GM12878 (cell line): Measurements from ENCODE around the gene MEIKIN. TPM values are rescaled to one million over a fixed set of nuclear protein-coding genes. Genes with fewer than 3 reads are reported as not detected.

Source experiments
- ATAC-seq: fragments of 200-7000 bp; cut with Tn5 transposase; 3 replicates; pipeline ENCODE4 v1.9.1; 2020; ENCODE audit warnings: mild to moderate bottlenecking, moderate library complexity
- BruUV-seq: library from RNA; stranded (reverse); fragments of 400-500 nt; replicated peaks from 2 replicates; lab custom pipeline; 2021; lab: Mats Ljungman, UMichigan
- CTCF ChIA-PET: fragments of 300-600 bp; sonication (Branson Sonifier 250); formaldehyde crosslinking; extraction: SDS; loops from one replicate; lab custom pipeline; 2021; ENCODE audit warnings: inconsistent platforms; lab: Yijun Ruan, JAX
- POLR2A ChIA-PET: fragments of 350-600 bp; formaldehyde crosslinking; extraction: SDS; loops from one replicate; lab custom pipeline; 2021; ENCODE audit warnings: inconsistent platforms; lab: Charles Lee
- RAD21 ChIA-PET: fragments of 300-600 bp; sonication (Branson Sonifier 250); formaldehyde crosslinking; loops from one replicate; lab custom pipeline; 2023; ENCODE audit warnings: antibody characterized with exemption; ENCODE audit not compliant: unreplicated experiment; lab: Charles Lee
- SMC1A ChIA-PET: fragments of 300-600 bp; sonication (Branson Sonifier 250); formaldehyde crosslinking; loops from one replicate; lab custom pipeline; 2023; ENCODE audit not compliant: unreplicated experiment, uncharacterized antibody; lab: Charles Lee
- DNase-seq: peaks from one replicate; pipeline ENCODE4 v3.0.0-alpha.2; 2011; ENCODE audit warnings: low read depth, low spot score
- FAIRE-seq: peaks from 3 replicates; lab custom pipeline; 2011; peaks lifted over from hg19 to GRCh38; lab: Jason Lieb, UNC
- H2AFZ ChIP-seq: 2 replicates; pipeline ENCODE4 v1.6.0; 2011; ENCODE audit warnings: low read depth, low read length, control low read depth; ENCODE audit not compliant: control insufficient read depth
- H3K27ac ChIP-seq: 2 replicates; pipeline ENCODE4 v1.5.1; 2011; ENCODE audit warnings: control low read depth; ENCODE audit not compliant: control insufficient read depth, insufficient read depth
- H3K27me3 ChIP-seq, 2 experiments: replicated peaks in 1 of 2; 2 replicates each; pipeline versions ENCODE4 v1.6.0 to v1.6.1; 2011; ENCODE audit warnings: low read length in 1 of 2; ENCODE audit not compliant: control insufficient read depth in 2 of 2, insufficient read depth in 2 of 2
- H3K36me3 ChIP-seq, 2 experiments: 2 replicates each; pipeline ENCODE4 v1.5.1; 2011; ENCODE audit warnings: low read length in 1 of 2; ENCODE audit not compliant: control insufficient read depth in 2 of 2, insufficient read depth in 2 of 2
- H3K4me1 ChIP-seq: 2 replicates; pipeline ENCODE4 v1.6.1; 2011; ENCODE audit warnings: mild to moderate bottlenecking, low read length, moderate library complexity, mixed read lengths; ENCODE audit not compliant: control insufficient read depth, insufficient read depth
- H3K4me2 ChIP-seq: 2 replicates; pipeline ENCODE4 v1.6.0; 2011; ENCODE audit warnings: control low read depth; ENCODE audit not compliant: control insufficient read depth, insufficient read depth
- H3K4me3 ChIP-seq: fragments of 200-600 bp; sonication (generic); 2 replicates; pipeline ENCODE4 v1.5.1; 2016
- H3K79me2 ChIP-seq: 2 replicates; pipeline ENCODE4 v1.6.0; 2011; ENCODE audit warnings: low read length; ENCODE audit not compliant: control insufficient read depth, insufficient read depth
- H3K9ac ChIP-seq: 2 replicates; pipeline ENCODE4 v1.8.0; 2011; ENCODE audit warnings: low read length, control low read depth, mixed read lengths; ENCODE audit not compliant: control insufficient read depth, insufficient read depth
- H3K9me3 ChIP-seq: replicated peaks from 3 replicates; pipeline ENCODE4 v1.5.1; 2011; ENCODE audit warnings: mild to moderate bottlenecking, low read length; ENCODE audit not compliant: control insufficient read depth, insufficient read depth
- H4K20me1 ChIP-seq: 2 replicates; pipeline ENCODE4 v1.6.0; 2011; ENCODE audit not compliant: control insufficient read depth, insufficient read depth
- BACH1 ChIP-seq: fragments of 450-650 bp; IDR thresholded peaks from 2 replicates; pipeline ENCODE4 v1.6.1; 2017; ENCODE audit warnings: mild to moderate bottlenecking, borderline replicate concordance
- BCL11A ChIP-seq: IDR thresholded peaks from 2 replicates; pipeline ENCODE4 v1.6.1; 2011; ENCODE audit warnings: low read depth, low read length
- CUX1 ChIP-seq: IDR thresholded peaks from 2 replicates; pipeline ENCODE4 v1.6.1; 2012; ENCODE audit warnings: improper control_type of control experiment, low read depth, low read length; ENCODE audit not compliant: insufficient replicate concordance
- DPF2 ChIP-seq: fragments of 450-650 bp; IDR thresholded peaks from 2 replicates; pipeline ENCODE4 v1.6.1; 2017; ENCODE audit warnings: mild to moderate bottlenecking
- EZH2 ChIP-seq: IDR thresholded peaks from 2 replicates; pipeline ENCODE4 v1.6.1; 2012; ENCODE audit warnings: low read depth, mild to moderate bottlenecking, control low read depth, inconsistent platforms, low read length, borderline replicate concordance; ENCODE audit not compliant: control insufficient read depth
- HCFC1 ChIP-seq: fragments of 150-350 bp; IDR thresholded peaks from 2 replicates; pipeline ENCODE4 v1.6.1; 2014; ENCODE audit warnings: low read length
- MAX ChIP-seq: IDR thresholded peaks from 2 replicates; pipeline ENCODE4 v1.6.1; 2012; ENCODE audit warnings: low read depth, low read length, improper control_type of control experiment
- MTA3 ChIP-seq: IDR thresholded peaks from 2 replicates; pipeline ENCODE4 v1.6.1; 2012; ENCODE audit warnings: low read length, inconsistent platforms, borderline replicate concordance
- RB1 ChIP-seq: fragments of 450-650 bp; formaldehyde crosslinking; IDR thresholded peaks from 2 replicates; pipeline ENCODE4 v1.6.1; 2017; ENCODE audit warnings: mild to moderate bottlenecking, borderline replicate concordance
- TARDBP ChIP-seq: IDR thresholded peaks from 2 replicates; pipeline ENCODE4 v1.6.1; 2016; ENCODE audit warnings: borderline replicate concordance
- WGBS: methylation state at CpG from one replicate; pipeline ENCODE4 v1.1.6; 2016; ENCODE audit warnings: low lambda C conversion rate; ENCODE audit not compliant: insufficient replicate concordance, insufficient coverage; ENCODE audit errors: missing lambda C conversion rate; 5-methylcytosine and 5-hydroxymethylcytosine counted together
- in situ Hi-C: fragments of 300-500 bp; cut with MboI; formaldehyde crosslinking; loops from 9 replicates; pipeline ENCODE4 v1.14.3; 2018; ENCODE audit warnings: mixed read lengths
- intact Hi-C: fragments of 100-400 bp; cut with micrococcal nuclease; formaldehyde crosslinking; loops from one replicate; pipeline ENCODE4 v1.14.2; 2022; ENCODE audit not compliant: unreplicated experiment
- polyA plus RNA-seq, 11 experiments: library from polyadenylated mRNA; depleted of rRNA in 4 of 11; unstranded in 6 of 11; stranded (reverse) in 5 of 11; fragments of >200 nt; fragmentation: Nextera tagmentation in 4 of 11; fragmentation: Illumina TruSeq in 1 of 11; extraction: Ambion mirVana in 4 of 11; extraction: Trizol in 1 of 11; gene quantifications; 1 replicate in 1 of 11; 2 replicates in 10 of 11; pipeline versions ENCODE4 v1.2.1 to v1.2.3, GENCODE V29; 2011 to 2016; ENCODE audit warnings: inconsistent platforms in 2 of 11, missing spikeins in 2 of 11, low read depth in 1 of 11
- total RNA-seq, 4 experiments: library from RNA; depleted of rRNA in 3 of 4; stranded (reverse); fragments of >200 nt in 3 of 4; fragmentation: Illumina TruSeq in 1 of 4; extraction: Trizol in 1 of 4; gene quantifications; 2 replicates each; pipeline versions ENCODE4 v1.2.1 to v1.2.3, GENCODE V29; 2013 to 2021

MEIKIN gene
- total and polyA plus RNA-seq, 10 of the 15 experiments (the other 5 are each of a cell fraction or from before 2014, with no cell fraction given), result not detected

- TF ChIP-seq MAX, result no peak
- no peak for TF ChIP-seq TARDBP
- TF ChIP-seq RB1, result no peak
- TF ChIP-seq DPF2, result no peak
- TF ChIP-seq BACH1, result no peak
- no peak for TF ChIP-seq BCL11A
These were observed 45.3 kb upstream of the MEIKIN start (continued) for GRCh38 chr5:131990716-131991115.

GRCh38 chr5:131988601-131989000 is 43.1 kb upstream of the MEIKIN start:
- H3K27ac ChIP-seq, result no peak overlapping the region
- no peak overlapping the region for H3K4me3 ChIP-seq
- ChIA-PET POLR2A (no interaction called here), CTCF (no interaction called here), SMC1A (no interaction called here), RAD21 (no interaction called here)
- H3K79me2 ChIP-seq, result no peaks in the 10 kb centered on the region
- peaks cover 0 to 2% of the 10 kb centered on the region in 2 experiments; a peak in 1 of 4 replicates for H3K27me3 ChIP-seq
- H3K4me2 ChIP-seq, result no peak overlapping the region
- H3K9me3 ChIP-seq, result no peaks in the 10 kb centered on the region
- H2AFZ ChIP-seq, result no peak overlapping the region
- H3K9ac ChIP-seq, result no peak overlapping the region
- no peaks in the 10 kb centered on the region for H3K36me3 ChIP-seq
- intact Hi-C loops, result no loop called here
- FAIRE-seq (no peak), DNase-seq (no peak), ATAC-seq (no peak)
- no peaks in the 10 kb centered on the region for H3K4me1 ChIP-seq
- TF ChIP-seq MTA3, result no peak
- TF ChIP-seq CUX1, result no peak
- TF ChIP-seq HCFC1, result no peak
- TF ChIP-seq EZH2, result no peak
- no peaks in the 10 kb centered on the region for H4K20me1 ChIP-seq
- in situ Hi-C loops, result no loop called here
- BruUV-seq, result no TSS peak
- 24% methylated on average over 6 of the region's 6 CpGs for WGBS
